Measurements from ENCODE around the gene MAMDC4. TPM values are rescaled to one million over a fixed set of nuclear protein-coding genes. Genes with fewer than 3 reads are reported as not detected.
A peak's percentile ranks its signal among the peaks of the same experiment; 100 is the strongest.

MAMDC4 gene
- total RNA-seq, 2 experiments from 2014 or later = 11.7 to 14.2 TPM

GRCh38 chr9:136847088-136847825, 4.9 kb upstream of the MAMDC4 start:
- peak; percentile 20 for DNase-seq (ENCODE audit: low spot score)
- intact Hi-C loops (cut with micrococcal nuclease; ENCODE audit: unreplicated experiment) = no loop called here
- Histone ChIP-seq H2AFZ (ENCODE audit: low read length) (no peak overlapping the region), H3K79me2 (ENCODE audit: insufficient read depth, low read depth, low read length) (no peaks in the 10 kb centered on the region), H3K9me2 (ENCODE audit: insufficient read depth, low read length) (no peaks in the 10 kb centered on the region), H3K9me3 (ENCODE audit: low read length) (no peaks in the 10 kb centered on the region), H3K4me3 (ENCODE audit: low read depth, low read length, poor library complexity, severe bottlenecking) (peak overlapping the region; percentile 87), H3K36me3 (ENCODE audit: insufficient read depth, low read length) (peaks cover 4% of the 10 kb centered on the region), H4K20me1 (ENCODE audit: insufficient read depth, low read length) (no peaks in the 10 kb centered on the region), H3K4me2 (ENCODE audit: low read length) (peak overlapping the region; percentile 74), H3K4me1 (ENCODE audit: insufficient read depth, low read length, poor library complexity, severe bottlenecking) (peaks cover 26% of the 10 kb centered on the region), H3K27ac (ENCODE audit: low read depth, low read length, poor library complexity, severe bottlenecking) (peak overlapping the region; percentile 55)
- ChIA-PET POLR2A (interaction anchor here (0.5 to 0.6 kb wide), 5 partner anchors 56 to 797 kb away, joined by 3 to 6 read pairs (median 4); partner anchors contain the start of gene TMEM141), CTCF (ENCODE audit: unreplicated experiment) (interaction anchor here (0.6 kb wide), 1 partner anchor 392 kb away, joined by 3 read pairs; no protein-coding TSS in a partner anchor)
- no peak for TF ChIP-seq EZH2phosphoT487 (IDR thresholded peaks at IDR 0.05; ENCODE audit: borderline replicate concordance, low read depth, low read length)
- no peak for TF ChIP-seq CTCF (conservative IDR thresholded peaks at IDR 0.05; ENCODE audit: low read length)
- BruUV-seq (replicated peaks) = no TSS peak

- TF ChIP-seq EZH2phosphoT487 (IDR thresholded peaks at IDR 0.05; ENCODE audit: borderline replicate concordance, low read depth, low read length) = no peak
- no peak for TF ChIP-seq CTCF (conservative IDR thresholded peaks at IDR 0.05; ENCODE audit: low read length)
- DNase-seq (ENCODE audit: low spot score) = peak; percentile 76
- Histone ChIP-seq H3K4me1 (ENCODE audit: insufficient read depth, low read length, poor library complexity, severe bottlenecking) (peaks cover 22% of the 10 kb centered on the region), H2AFZ (ENCODE audit: low read length) (no peak overlapping the region), H3K27ac (ENCODE audit: low read depth, low read length, poor library complexity, severe bottlenecking) (peak overlapping the region; percentile 55), H3K9me3 (ENCODE audit: low read length) (no peaks in the 10 kb centered on the region), H3K4me3 (ENCODE audit: low read depth, low read length, poor library complexity, severe bottlenecking) (peak overlapping the region; percentile 87), H3K79me2 (ENCODE audit: insufficient read depth, low read depth, low read length) (no peaks in the 10 kb centered on the region), H4K20me1 (ENCODE audit: insufficient read depth, low read length) (no peaks in the 10 kb centered on the region), H3K9me2 (ENCODE audit: insufficient read depth, low read length) (no peaks in the 10 kb centered on the region), H3K4me2 (ENCODE audit: low read length) (peak overlapping the region; percentile 74), H3K36me3 (ENCODE audit: insufficient read depth, low read length) (peaks cover 4% of the 10 kb centered on the region)
- BruUV-seq (replicated peaks) = no TSS peak
- intact Hi-C loops (cut with micrococcal nuclease; ENCODE audit: unreplicated experiment) = loop anchor here (2.0 kb wide), 1 partner anchor 39 kb away; no protein-coding TSS in a partner anchor
- CTCF ChIA-PET (ENCODE audit: unreplicated experiment) = no interaction called here
- POLR2A ChIA-PET = interaction anchor here (0.5 to 0.6 kb wide), 3 partner anchors 57 to 796 kb away, joined by 4 to 6 read pairs (median 4); partner anchors contain the start of gene TMEM141
Measured at GRCh38 chr9:136847826-136848392, 4.2 kb upstream of the MAMDC4 start.
